GM21526 (cell line): ENCODE measurements around the gene IER2.

Experiments used
- ATAC-seq: cut with Tn5 transposase; IDR thresholded peaks from one replicate; pipeline ENCODE4 v1.9.1; 2021; ENCODE audit warnings: moderate library complexity; ENCODE audit not compliant: unreplicated experiment, low FRiP score

Gene IER2

GRCh38 chr19:13150187-13150930 is at the start of gene IER2, which contains the start of gene STX10:
TSS of gene IER2 (plus strand) at chr19:13150411. CDS start at chr19:13153187, 2,776 bp downstream.
TSS of gene STX10 (minus strand) at chr19:13150375. CDS start at chr19:13150173, 202 bp downstream.
- ATAC-seq, result peak; percentile 38

GRCh38 chr19:13100841-13101589 is 49.2 kb upstream of the IER2 start:
- no peak for ATAC-seq

- no peak for ATAC-seq
Measured at GRCh38 chr19:13101590-13102415, 48.4 kb upstream of the IER2 start.

- peak; percentile 1 for ATAC-seq
Measured at GRCh38 chr19:13102416-13102665, 47.9 kb upstream of the IER2 start.

GRCh38 chr19:13102666-13103580 is 47.3 kb upstream of the IER2 start, which contains the start of gene LYL1:
TSS of gene LYL1 (minus strand) at chr19:13102858. CDS start at chr19:13101171, 1,687 bp downstream.
- ATAC-seq, result peak; percentile 35

GRCh38 chr19:13103581-13104359 is 46.4 kb upstream of the IER2 start:
- ATAC-seq, result no peak

- ATAC-seq, result no peak
Measured at GRCh38 chr19:13104360-13104847, 45.8 kb upstream of the IER2 start.

GRCh38 chr19:13104848-13105711 is 45.1 kb upstream of the IER2 start:
- ATAC-seq, result no peak

GRCh38 chr19:13109361-13110098 is 40.7 kb upstream of the IER2 start:
- no peak for ATAC-seq

GRCh38 chr19:13110099-13110610 is 40.1 kb upstream of the IER2 start:
- no peak for ATAC-seq

- ATAC-seq, result no peak
Measured at GRCh38 chr19:13112555-13112954, 37.7 kb upstream of the IER2 start.

- no peak for ATAC-seq
Measured at GRCh38 chr19:13115936-13116281, 34.3 kb upstream of the IER2 start.

GRCh38 chr19:13116282-13117175 is 33.7 kb upstream of the IER2 start, which contains the start of gene TRMT1:
TSS of gene TRMT1 (minus strand) at chr19:13116740. CDS start at chr19:13116399, 341 bp downstream.
- no peak for ATAC-seq

GRCh38 chr19:13117176-13117771 is 32.9 kb upstream of the IER2 start:
- no peak for ATAC-seq

GRCh38 chr19:13117772-13118423 is 32.3 kb upstream of the IER2 start, which contains the start of gene NACC1:
TSS of gene NACC1 (plus strand) at chr19:13118264. CDS start at chr19:13135208, 16,944 bp downstream.
- no peak for ATAC-seq
